B cell (primary cell): ENCODE results near the gene LRRC26.

Experiments
- EZH2 ChIP-seq: IDR thresholded peaks from 2 replicates; pipeline ENCODE4 v1.6.1; 2012; ENCODE audit warnings: borderline replicate concordance, low read depth, mild to moderate bottlenecking, moderate library complexity, low read length; ENCODE audit not compliant: insufficient read depth, poor library complexity, severe bottlenecking
- TF ChIP-seq, protein P1 (sequence below): fragments of 200-600 bp; IDR thresholded peaks from one replicate; pipeline ENCODE4 v1.8.0; 2022; ENCODE audit warnings: antibody characterized with exemption, mild to moderate bottlenecking

DNA sequence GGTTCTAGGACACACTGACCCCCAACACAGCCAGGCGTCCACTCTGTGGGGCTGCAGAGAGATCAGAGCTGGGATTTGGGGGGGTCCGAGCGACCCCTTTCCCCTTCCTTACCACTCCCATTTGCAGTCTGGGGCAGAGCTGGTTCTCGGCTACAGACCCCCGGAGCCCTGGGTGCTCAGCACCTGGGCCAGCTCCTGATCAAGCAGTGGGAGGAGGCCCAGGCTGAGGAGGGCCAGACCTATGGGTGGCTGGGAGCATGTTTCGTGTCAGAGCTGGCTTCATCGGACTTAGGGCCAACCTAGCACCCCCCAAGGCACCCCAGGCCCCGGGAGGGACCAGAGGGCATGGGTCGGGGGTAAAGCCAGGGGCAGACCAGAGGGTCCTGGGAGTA, 23.3 kb downstream of the LRRC26 start:
- TF ChIP-seq EZH2, result no peak
- TF ChIP-seq, protein P1, sequence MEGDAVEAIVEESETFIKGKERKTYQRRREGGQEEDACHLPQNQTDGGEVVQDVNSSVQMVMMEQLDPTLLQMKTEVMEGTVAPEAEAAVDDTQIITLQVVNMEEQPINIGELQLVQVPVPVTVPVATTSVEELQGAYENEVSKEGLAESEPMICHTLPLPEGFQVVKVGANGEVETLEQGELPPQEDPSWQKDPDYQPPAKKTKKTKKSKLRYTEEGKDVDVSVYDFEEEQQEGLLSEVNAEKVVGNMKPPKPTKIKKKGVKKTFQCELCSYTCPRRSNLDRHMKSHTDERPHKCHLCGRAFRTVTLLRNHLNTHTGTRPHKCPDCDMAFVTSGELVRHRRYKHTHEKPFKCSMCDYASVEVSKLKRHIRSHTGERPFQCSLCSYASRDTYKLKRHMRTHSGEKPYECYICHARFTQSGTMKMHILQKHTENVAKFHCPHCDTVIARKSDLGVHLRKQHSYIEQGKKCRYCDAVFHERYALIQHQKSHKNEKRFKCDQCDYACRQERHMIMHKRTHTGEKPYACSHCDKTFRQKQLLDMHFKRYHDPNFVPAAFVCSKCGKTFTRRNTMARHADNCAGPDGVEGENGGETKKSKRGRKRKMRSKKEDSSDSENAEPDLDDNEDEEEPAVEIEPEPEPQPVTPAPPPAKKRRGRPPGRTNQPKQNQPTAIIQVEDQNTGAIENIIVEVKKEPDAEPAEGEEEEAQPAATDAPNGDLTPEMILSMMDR, result no peak
